Gastroesophageal sphincter (tissue), 3 donors: Measurements from ENCODE around the gene SFTPB.

Experiments
- POLR2A ChIP-seq, 2 donors: fragments of 450-650 bp; IDR thresholded peaks; one replicate each; pipeline ENCODE4 v1.6.1; 2017; ENCODE audit warnings: antibody characterized with exemption in 2 of 2, mild to moderate bottlenecking in 2 of 2, moderate library complexity in 1 of 2
- POLR2AphosphoS5 ChIP-seq: sonication (generic); formaldehyde crosslinking; IDR thresholded peaks from one replicate; pipeline ENCODE4 v1.6.1; 2017; ENCODE audit warnings: antibody characterized with exemption
- TF ChIP-seq, protein P1 (sequence below), 4 experiments: fragments of 200-600 bp in 2 of 4; fragments of 450-650 bp in 2 of 4; sonication (generic) in 1 of 4; IDR thresholded peaks; one replicate each; pipeline ENCODE4 v1.5.1; 2017 to 2019; ENCODE audit warnings: antibody characterized with exemption in 4 of 4, mild to moderate bottlenecking in 2 of 4, moderate library complexity in 2 of 4

- TF ChIP-seq, protein P1, sequence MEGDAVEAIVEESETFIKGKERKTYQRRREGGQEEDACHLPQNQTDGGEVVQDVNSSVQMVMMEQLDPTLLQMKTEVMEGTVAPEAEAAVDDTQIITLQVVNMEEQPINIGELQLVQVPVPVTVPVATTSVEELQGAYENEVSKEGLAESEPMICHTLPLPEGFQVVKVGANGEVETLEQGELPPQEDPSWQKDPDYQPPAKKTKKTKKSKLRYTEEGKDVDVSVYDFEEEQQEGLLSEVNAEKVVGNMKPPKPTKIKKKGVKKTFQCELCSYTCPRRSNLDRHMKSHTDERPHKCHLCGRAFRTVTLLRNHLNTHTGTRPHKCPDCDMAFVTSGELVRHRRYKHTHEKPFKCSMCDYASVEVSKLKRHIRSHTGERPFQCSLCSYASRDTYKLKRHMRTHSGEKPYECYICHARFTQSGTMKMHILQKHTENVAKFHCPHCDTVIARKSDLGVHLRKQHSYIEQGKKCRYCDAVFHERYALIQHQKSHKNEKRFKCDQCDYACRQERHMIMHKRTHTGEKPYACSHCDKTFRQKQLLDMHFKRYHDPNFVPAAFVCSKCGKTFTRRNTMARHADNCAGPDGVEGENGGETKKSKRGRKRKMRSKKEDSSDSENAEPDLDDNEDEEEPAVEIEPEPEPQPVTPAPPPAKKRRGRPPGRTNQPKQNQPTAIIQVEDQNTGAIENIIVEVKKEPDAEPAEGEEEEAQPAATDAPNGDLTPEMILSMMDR (IDR thresholded peaks at IDR 0.05): no peak
- no peak for TF ChIP-seq POLR2A (IDR thresholded peaks at IDR 0.05)
- no peak for TF ChIP-seq POLR2AphosphoS5
Measured at GRCh38 chr2:85619617-85620016, 48.4 kb downstream of the SFTPB start.
